GM23338 (cell line): ENCODE measurements around the gene RWDD1. TPM values are rescaled to one million over a fixed set of nuclear protein-coding genes. Genes with fewer than 3 reads are reported as not detected.

ENCODE experiments used
- ATAC-seq: fragments of 200-7000 bp; cut with Tn5 transposase; 3 replicates; pipeline ENCODE4 v1.9.1; 2020
- DNase-seq: peaks from one replicate; pipeline ENCODE4 v3.0.0-alpha.2; 2015; ENCODE audit warnings: low spot score
- H2AFZ ChIP-seq: fragments of 200-600 bp; sonication (generic); 2 replicates; pipeline ENCODE4 v1.8.0; 2016; ENCODE audit warnings: antibody characterized with exemption, mild to moderate bottlenecking, moderate library complexity
- H3F3A ChIP-seq: fragments of 200-600 bp; sonication (generic); replicated peaks from 2 replicates; pipeline ENCODE4 v1.8.0; 2017; ENCODE audit warnings: antibody characterized with exemption, mixed run types, low read depth
- H3K27ac ChIP-seq: fragments of 200-600 bp; sonication (generic); 2 replicates; pipeline ENCODE4 v1.6.1; 2016; ENCODE audit warnings: low read depth
- H3K27me3 ChIP-seq: fragments of 200-600 bp; sonication (generic); 2 replicates; pipeline ENCODE4 v1.8.0; 2016; ENCODE audit warnings: mild to moderate bottlenecking, mixed run types, moderate library complexity; ENCODE audit not compliant: insufficient read depth
- H3K36me3 ChIP-seq: fragments of 200-600 bp; sonication (generic); 2 replicates; pipeline ENCODE4 v1.8.0; 2016; ENCODE audit warnings: mild to moderate bottlenecking; ENCODE audit not compliant: insufficient read depth
- H3K4me1 ChIP-seq: fragments of 200-600 bp; sonication (generic); 2 replicates; pipeline ENCODE4 v1.8.0; 2016; ENCODE audit warnings: mild to moderate bottlenecking, moderate library complexity; ENCODE audit not compliant: insufficient read depth
- H3K4me2 ChIP-seq: fragments of 200-600 bp; sonication (generic); 2 replicates; pipeline ENCODE4 v1.7.1; 2017; ENCODE audit warnings: mixed run types
- H3K4me3 ChIP-seq: fragments of 200-600 bp; sonication (generic); 2 replicates; pipeline ENCODE4 v1.6.1; 2016; ENCODE audit warnings: mixed run types
- H3K79me2 ChIP-seq: fragments of 200-600 bp; sonication (generic); replicated peaks from 2 replicates; pipeline ENCODE4 v1.8.0; 2017; ENCODE audit warnings: mild to moderate bottlenecking; ENCODE audit not compliant: insufficient read depth
- H3K9me2 ChIP-seq: fragments of 200-600 bp; sonication (generic); 2 replicates; pipeline ENCODE4 v1.8.0; 2017; ENCODE audit not compliant: insufficient read depth
- H4K20me1 ChIP-seq: fragments of 200-600 bp; sonication (generic); replicated peaks from 2 replicates; pipeline ENCODE4 v1.8.0; 2017; ENCODE audit warnings: mild to moderate bottlenecking; ENCODE audit not compliant: insufficient read depth
- H3K27ac Mint-ChIP-seq: 2 replicates; pipeline ENCODE4 v1.8.0; 2020; ENCODE audit warnings: inconsistent platforms, mild to moderate bottlenecking, moderate library complexity, mixed read lengths
- H3K27me3 Mint-ChIP-seq: 3 replicates; pipeline ENCODE4 v1.8.0; 2022; ENCODE audit warnings: low read depth, mild to moderate bottlenecking, moderate library complexity, mixed read lengths, inconsistent platforms; ENCODE audit not compliant: insufficient read depth, poor library complexity
- H3K36me3 Mint-ChIP-seq: 3 replicates; pipeline ENCODE4 v1.8.0; 2021; ENCODE audit warnings: low read depth, mild to moderate bottlenecking, inconsistent platforms, moderate library complexity, mixed read lengths
- H3K4me1 Mint-ChIP-seq: 3 replicates; pipeline ENCODE4 v1.8.0; 2020; ENCODE audit warnings: mild to moderate bottlenecking, inconsistent platforms, mixed read lengths
- H3K4me3 Mint-ChIP-seq: 3 replicates; pipeline ENCODE4 v1.8.0; 2021; ENCODE audit warnings: moderate library complexity, mild to moderate bottlenecking, inconsistent platforms, mixed read lengths
- H3K9me3 Mint-ChIP-seq: 3 replicates; pipeline ENCODE4 v1.8.0; 2020; ENCODE audit warnings: moderate library complexity, mild to moderate bottlenecking, inconsistent platforms, mixed read lengths
- CREB1 ChIP-seq: fragments of 250-450 bp; sonication (Bioruptor Pico); IDR thresholded peaks from 2 replicates; pipeline ENCODE4 v1.5.0; 2020; ENCODE audit warnings: low read depth, mild to moderate bottlenecking, moderate library complexity
- ETS1 ChIP-seq: IDR thresholded peaks from 2 replicates; pipeline ENCODE4 v1.6.1; 2016; ENCODE audit warnings: antibody characterized with exemption
- EZH2 ChIP-seq: fragments of 200-600 bp; sonication (generic); IDR thresholded peaks from one replicate; pipeline ENCODE4 v1.8.0; 2017; ENCODE audit warnings: antibody characterized with exemption, mild to moderate bottlenecking, low read depth; ENCODE audit not compliant: unreplicated experiment
- EZH2phosphoT487 ChIP-seq: fragments of 200-600 bp; sonication (generic); IDR thresholded peaks from one replicate; pipeline ENCODE4 v1.8.1; 2018; ENCODE audit warnings: antibody characterized with exemption; ENCODE audit not compliant: unreplicated experiment
- JUNB ChIP-seq: IDR thresholded peaks from one replicate; pipeline ENCODE4 v1.6.1; 2016; ENCODE audit warnings: antibody characterized with exemption; ENCODE audit not compliant: unreplicated experiment
- NANOG ChIP-seq: IDR thresholded peaks from 2 replicates; pipeline ENCODE4 v1.6.1; 2016; ENCODE audit warnings: antibody characterized with exemption, borderline replicate concordance
- POLR2AphosphoS5 ChIP-seq: IDR thresholded peaks from 2 replicates; pipeline ENCODE4 v1.6.1; 2016; ENCODE audit warnings: antibody characterized with exemption, low read depth
- REST ChIP-seq: IDR thresholded peaks from one replicate; pipeline ENCODE4 v1.6.1; 2018; ENCODE audit warnings: antibody characterized with exemption; ENCODE audit not compliant: unreplicated experiment
- STAT1 ChIP-seq: IDR thresholded peaks from one replicate; pipeline ENCODE4 v1.6.1; 2016; ENCODE audit warnings: antibody characterized with exemption; ENCODE audit not compliant: unreplicated experiment
- ZNF114 ChIP-seq: fragments of 250-450 bp; sonication (Bioruptor Pico); IDR thresholded peaks from 2 replicates; pipeline ENCODE4 v1.5.0; 2020; ENCODE audit warnings: mild to moderate bottlenecking, moderate library complexity
- ZNF331 ChIP-seq: fragments of 250-450 bp; sonication (Bioruptor Pico); IDR thresholded peaks from 2 replicates; pipeline ENCODE4 v1.5.0; 2020; ENCODE audit warnings: low read depth, mild to moderate bottlenecking, moderate library complexity
- ZNF462 ChIP-seq: fragments of 250-450 bp; sonication (Bioruptor Pico); IDR thresholded peaks from 2 replicates; pipeline ENCODE4 v1.5.0; 2020; ENCODE audit warnings: mild to moderate bottlenecking, moderate library complexity
- polyA plus RNA-seq: library from polyadenylated mRNA; unstranded; fragments of >200 nt; fragmentation: Nextera tagmentation; extraction: Ambion mirVana; gene quantifications from 2 replicates; pipeline ENCODE4 v1.2.1, GENCODE V29; 2016
- total RNA-seq: library from RNA; depleted of rRNA; stranded (reverse); fragments of >200 nt; shearing (Covaris generic); gene quantifications from 2 replicates; pipeline ENCODE4 v1.2.3, GENCODE V29; 2014
- TF ChIP-seq, protein P1 (sequence below), 2 experiments: fragments of 200-600 bp in 1 of 2; sonication (generic) in 1 of 2; conservative IDR thresholded peaks; 2 replicates each; pipeline versions ENCODE4 v1.5.1 to v1.6.1; 2016 to 2017; ENCODE audit warnings: antibody characterized with exemption in 2 of 2, low read depth in 2 of 2, mild to moderate bottlenecking in 2 of 2, moderate library complexity in 1 of 2

Gene RWDD1
- total and polyA plus RNA-seq, 2 experiments from 2014 or later: 20.2 to 171 TPM

DNA sequence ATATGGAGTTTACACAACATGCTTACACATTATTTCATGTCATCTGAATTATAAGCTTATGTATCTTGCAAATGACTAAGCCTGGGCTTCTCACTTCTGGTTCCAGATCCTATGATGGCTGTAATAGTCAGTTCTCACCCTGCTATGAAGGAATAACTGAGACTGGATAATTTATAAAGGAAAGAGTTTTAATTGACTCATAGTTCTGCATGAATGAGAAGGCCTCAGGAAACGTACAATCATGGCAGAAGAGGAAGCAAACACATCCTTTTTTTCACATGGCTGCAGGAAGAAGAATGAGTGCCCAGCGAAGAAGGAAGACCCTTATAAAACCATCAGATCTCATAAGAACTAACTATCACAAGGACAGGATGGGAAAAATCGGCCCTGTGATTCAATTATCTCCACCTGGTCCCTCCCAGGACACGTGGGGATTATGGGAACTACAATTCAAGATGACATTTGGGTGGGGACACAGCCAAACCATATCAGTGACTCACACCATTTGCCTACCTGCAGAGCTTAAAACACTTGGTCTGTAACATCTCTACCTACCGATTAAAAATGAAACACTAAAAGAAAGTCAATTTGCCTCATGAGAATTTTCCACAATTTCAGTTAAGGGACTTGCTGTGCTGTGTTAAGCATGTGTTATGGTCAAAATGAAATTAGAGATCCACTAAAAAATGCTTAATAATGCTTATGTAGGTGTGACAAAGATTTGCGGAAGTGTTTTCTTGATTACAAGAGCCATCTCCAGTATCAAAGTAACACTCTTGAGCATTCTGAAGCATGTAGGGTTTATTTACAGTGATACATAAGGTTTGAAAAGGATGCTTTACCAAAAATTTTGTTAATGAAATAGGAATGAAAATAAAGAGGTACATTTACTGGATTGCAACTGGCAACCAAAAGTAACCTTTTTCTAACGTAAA, 2.2 kb upstream of the RWDD1 start:
- peak overlapping the region; percentile 100; the same call in 1 of the 3 replicates for H3K4me3 Mint-ChIP-seq
- H3K27me3 Mint-ChIP-seq: peaks cover 2% of the 10 kb centered on the region
- H3K4me1 ChIP-seq: peaks cover 11% of the 10 kb centered on the region; the same call in 1 of the 2 replicates
- no peaks in the 10 kb centered on the region; the same call in 2 of the 3 replicates for H3K9me3 Mint-ChIP-seq
- H2AFZ ChIP-seq: no peak overlapping the region
- no peaks in the 10 kb centered on the region for H3K9me2 ChIP-seq
- H3K4me3 ChIP-seq: no peak overlapping the region
- peaks cover 7% of the 10 kb centered on the region for H3K4me1 Mint-ChIP-seq
- no peaks in the 10 kb centered on the region for H3K36me3 Mint-ChIP-seq
- no peaks in the 10 kb centered on the region for H4K20me1 ChIP-seq
- H3K79me2 ChIP-seq: peaks cover 31% of the 10 kb centered on the region
- peaks cover 11% of the 10 kb centered on the region for H3F3A ChIP-seq
- no peaks in the 10 kb centered on the region for H3K27me3 ChIP-seq
- no peaks in the 10 kb centered on the region for H3K36me3 ChIP-seq
- ATAC-seq (no peak), DNase-seq (no peak)
- TF ChIP-seq NANOG (no peak), REST (no peak), EZH2phosphoT487 (no peak), CREB1 (CRISPR knock-in tag) (no peak), ZNF114 (CRISPR knock-in tag) (no peak), POLR2AphosphoS5 (no peak), JUNB (no peak), EZH2 (no peak), ZNF462 (CRISPR knock-in tag) (no peak), ETS1 (no peak), ZNF331 (CRISPR knock-in tag) (no peak), STAT1 (no peak)
- TF ChIP-seq, protein P1, sequence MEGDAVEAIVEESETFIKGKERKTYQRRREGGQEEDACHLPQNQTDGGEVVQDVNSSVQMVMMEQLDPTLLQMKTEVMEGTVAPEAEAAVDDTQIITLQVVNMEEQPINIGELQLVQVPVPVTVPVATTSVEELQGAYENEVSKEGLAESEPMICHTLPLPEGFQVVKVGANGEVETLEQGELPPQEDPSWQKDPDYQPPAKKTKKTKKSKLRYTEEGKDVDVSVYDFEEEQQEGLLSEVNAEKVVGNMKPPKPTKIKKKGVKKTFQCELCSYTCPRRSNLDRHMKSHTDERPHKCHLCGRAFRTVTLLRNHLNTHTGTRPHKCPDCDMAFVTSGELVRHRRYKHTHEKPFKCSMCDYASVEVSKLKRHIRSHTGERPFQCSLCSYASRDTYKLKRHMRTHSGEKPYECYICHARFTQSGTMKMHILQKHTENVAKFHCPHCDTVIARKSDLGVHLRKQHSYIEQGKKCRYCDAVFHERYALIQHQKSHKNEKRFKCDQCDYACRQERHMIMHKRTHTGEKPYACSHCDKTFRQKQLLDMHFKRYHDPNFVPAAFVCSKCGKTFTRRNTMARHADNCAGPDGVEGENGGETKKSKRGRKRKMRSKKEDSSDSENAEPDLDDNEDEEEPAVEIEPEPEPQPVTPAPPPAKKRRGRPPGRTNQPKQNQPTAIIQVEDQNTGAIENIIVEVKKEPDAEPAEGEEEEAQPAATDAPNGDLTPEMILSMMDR (conservative IDR thresholded peaks at IDR 0.05; ENCODE audit: low read depth in 2 of 2): no peak
- H3K27ac Mint-ChIP-seq: no peak overlapping the region
- no peak overlapping the region for H3K4me2 ChIP-seq
- H3K27ac ChIP-seq: no peak overlapping the region
